H1 (cell line): ENCODE results near the gene LYL1. TPM values are rescaled to one million over a fixed set of nuclear protein-coding genes. Genes with fewer than 3 reads are reported as not detected.

Source experiments
- JUND ChIP-seq: IDR thresholded peaks from 2 replicates; pipeline ENCODE4 v1.6.1; 2011; ENCODE audit warnings: mild to moderate bottlenecking, improper control_type of control experiment, low read length
- NANOG ChIP-seq: IDR thresholded peaks from 2 replicates; pipeline ENCODE4 v1.6.1; 2011; ENCODE audit warnings: low read length, low read depth, mild to moderate bottlenecking, inconsistent platforms; ENCODE audit not compliant: insufficient read depth, poor library complexity, severe bottlenecking
- POU5F1 ChIP-seq: IDR thresholded peaks from 2 replicates; pipeline ENCODE4 v1.6.1; 2011; ENCODE audit warnings: low read depth, mild to moderate bottlenecking, low read length, moderate library complexity
- SIRT6 ChIP-seq: IDR thresholded peaks from one replicate; pipeline ENCODE4 v1.7.1; 2012; ENCODE audit warnings: low read length, inconsistent platforms
- SP2 ChIP-seq: IDR thresholded peaks from 2 replicates; pipeline ENCODE4 v1.6.1; 2012; ENCODE audit warnings: mild to moderate bottlenecking, low read length, inconsistent platforms
- SP4 ChIP-seq: IDR thresholded peaks from 2 replicates; pipeline ENCODE4 v1.6.1; 2012; ENCODE audit warnings: low read length, inconsistent platforms
- SRF ChIP-seq: IDR thresholded peaks from 2 replicates; pipeline ENCODE4 v1.6.1; 2011; ENCODE audit warnings: mild to moderate bottlenecking, low read depth, low read length, moderate library complexity
- polyA plus RNA-seq, 7 experiments: library from polyadenylated mRNA; depleted of rRNA in 3 of 7; stranded (reverse) in 5 of 7; unstranded in 2 of 7; fragments of >200 nt in 5 of 7; fragments of 200-250 nt in 2 of 7; gene quantifications; 1 replicate in 5 of 7; 2 replicates in 1 of 7; 4 replicates in 1 of 7; pipeline versions ENCODE4 v1.2.1 to v1.2.3, GENCODE V29; 2011 to 2013; ENCODE audit warnings: missing spikeins in 2 of 7, mixed read lengths in 2 of 7
- total RNA-seq: library from RNA; stranded (reverse); fragmentation: NEBNext Ultra II Directional; extraction: Animal tissue kit (Norgen Biotek cat#: 25700); gene quantifications from 2 replicates; pipeline ENCODE4 v1.2.1, GENCODE V29; 2021
- TF ChIP-seq, protein P1 (sequence below): IDR thresholded peaks from 2 replicates; pipeline ENCODE4 v1.6.1; 2012; ENCODE audit warnings: inconsistent platforms

Gene LYL1
- total and polyA plus RNA-seq, 2 of the 8 experiments (the other 6 are each of a cell fraction or from before 2014, with no cell fraction given) = 0.58 to 0.76 TPM

DNA sequence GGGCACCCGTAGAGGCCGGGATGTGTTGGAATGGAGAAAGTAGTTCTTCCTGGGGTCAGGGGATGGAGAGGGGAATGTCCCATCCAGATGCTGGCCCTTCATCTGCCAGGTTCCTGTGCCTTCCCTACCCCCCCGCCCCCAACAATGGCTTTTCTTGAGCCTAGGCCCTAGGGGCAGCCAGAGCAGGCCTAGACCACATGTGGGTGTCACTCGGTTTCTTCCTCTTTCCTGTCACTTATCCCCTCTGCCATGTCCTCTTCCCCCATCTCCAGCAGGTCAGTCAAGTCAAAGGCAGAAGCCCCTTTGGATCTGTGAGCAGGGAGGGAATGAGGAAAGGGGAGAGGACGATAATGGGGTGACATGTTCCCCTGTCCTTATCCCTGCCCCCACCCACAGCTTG lies 36.4 kb downstream of the LYL1 start (continued):
- no peak for TF ChIP-seq NANOG
- no peak for TF ChIP-seq JUND
- TF ChIP-seq POU5F1 = no peak
- TF ChIP-seq, protein P1, sequence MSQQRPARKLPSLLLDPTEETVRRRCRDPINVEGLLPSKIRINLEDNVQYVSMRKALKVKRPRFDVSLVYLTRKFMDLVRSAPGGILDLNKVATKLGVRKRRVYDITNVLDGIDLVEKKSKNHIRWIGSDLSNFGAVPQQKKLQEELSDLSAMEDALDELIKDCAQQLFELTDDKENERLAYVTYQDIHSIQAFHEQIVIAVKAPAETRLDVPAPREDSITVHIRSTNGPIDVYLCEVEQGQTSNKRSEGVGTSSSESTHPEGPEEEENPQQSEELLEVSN = no peak
- TF ChIP-seq SRF = no peak
- no peak for TF ChIP-seq SP4
- TF ChIP-seq SP2 = no peak
- no peak for TF ChIP-seq SIRT6
- TF ChIP-seq, all 59 proteins: peak for 0
